Measurements from ENCODE around the gene PPFIA2. TPM values are rescaled to one million over a fixed set of nuclear protein-coding genes. Genes with fewer than 3 reads are reported as not detected.

Gene PPFIA2
- polyA plus RNA-seq, 1 of the 3 experiments (the other 2 are of a cell fraction) = not detected

DNA sequence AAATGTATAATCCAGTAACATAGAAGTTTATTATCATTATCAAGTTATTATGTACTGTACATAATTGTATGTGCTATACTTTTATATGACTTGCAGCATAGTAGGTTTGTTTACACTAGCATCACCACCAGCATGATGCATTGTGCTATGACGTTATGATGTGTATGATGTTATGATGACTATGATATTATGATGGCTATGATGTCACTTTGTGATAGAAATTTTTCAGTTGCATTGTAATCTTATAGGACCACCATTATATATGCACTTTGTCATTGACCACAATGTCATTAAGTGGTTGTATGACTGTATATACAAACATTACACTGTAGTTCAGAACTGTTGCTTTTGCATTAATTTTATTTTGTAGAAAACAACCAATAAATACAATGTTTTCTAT, 173.4 kb downstream of the PPFIA2 start (continued):
- TF ChIP-seq, protein P1, sequence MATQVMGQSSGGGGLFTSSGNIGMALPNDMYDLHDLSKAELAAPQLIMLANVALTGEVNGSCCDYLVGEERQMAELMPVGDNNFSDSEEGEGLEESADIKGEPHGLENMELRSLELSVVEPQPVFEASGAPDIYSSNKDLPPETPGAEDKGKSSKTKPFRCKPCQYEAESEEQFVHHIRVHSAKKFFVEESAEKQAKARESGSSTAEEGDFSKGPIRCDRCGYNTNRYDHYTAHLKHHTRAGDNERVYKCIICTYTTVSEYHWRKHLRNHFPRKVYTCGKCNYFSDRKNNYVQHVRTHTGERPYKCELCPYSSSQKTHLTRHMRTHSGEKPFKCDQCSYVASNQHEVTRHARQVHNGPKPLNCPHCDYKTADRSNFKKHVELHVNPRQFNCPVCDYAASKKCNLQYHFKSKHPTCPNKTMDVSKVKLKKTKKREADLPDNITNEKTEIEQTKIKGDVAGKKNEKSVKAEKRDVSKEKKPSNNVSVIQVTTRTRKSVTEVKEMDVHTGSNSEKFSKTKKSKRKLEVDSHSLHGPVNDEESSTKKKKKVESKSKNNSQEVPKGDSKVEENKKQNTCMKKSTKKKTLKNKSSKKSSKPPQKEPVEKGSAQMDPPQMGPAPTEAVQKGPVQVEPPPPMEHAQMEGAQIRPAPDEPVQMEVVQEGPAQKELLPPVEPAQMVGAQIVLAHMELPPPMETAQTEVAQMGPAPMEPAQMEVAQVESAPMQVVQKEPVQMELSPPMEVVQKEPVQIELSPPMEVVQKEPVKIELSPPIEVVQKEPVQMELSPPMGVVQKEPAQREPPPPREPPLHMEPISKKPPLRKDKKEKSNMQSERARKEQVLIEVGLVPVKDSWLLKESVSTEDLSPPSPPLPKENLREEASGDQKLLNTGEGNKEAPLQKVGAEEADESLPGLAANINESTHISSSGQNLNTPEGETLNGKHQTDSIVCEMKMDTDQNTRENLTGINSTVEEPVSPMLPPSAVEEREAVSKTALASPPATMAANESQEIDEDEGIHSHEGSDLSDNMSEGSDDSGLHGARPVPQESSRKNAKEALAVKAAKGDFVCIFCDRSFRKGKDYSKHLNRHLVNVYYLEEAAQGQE (IDR thresholded peaks at IDR 0.05; ENCODE audit: low read depth, low read length) = no peak
- TF ChIP-seq JUND (IDR thresholded peaks at IDR 0.05) = no peak

DNA sequence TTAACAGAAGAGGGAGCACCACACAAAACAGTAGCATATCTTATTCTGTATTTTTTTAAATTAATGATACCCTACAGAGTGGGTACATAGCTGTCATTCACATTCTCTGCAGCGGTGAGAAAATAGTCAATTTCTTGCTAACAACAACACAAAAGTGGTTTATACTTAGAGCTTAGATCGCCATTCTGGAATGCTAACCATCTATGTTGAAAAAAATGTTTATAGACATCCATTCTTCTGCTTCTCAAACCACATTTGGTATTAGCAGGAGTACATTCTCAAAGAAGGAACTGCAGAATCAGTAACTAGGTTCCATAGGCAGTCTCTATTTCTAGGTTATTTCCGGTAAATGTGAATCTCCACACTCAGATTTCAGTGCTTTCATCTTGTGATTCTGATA, 185.9 kb downstream of the PPFIA2 start:
- Histone ChIP-seq H3F3A (replicated peaks; ENCODE audit: insufficient read depth) (no peaks in the 10 kb centered on the region), H3K4me3 (ENCODE audit: low read depth in 2 of 2, low read length in 1 of 2) (no peak overlapping the region), H3K27ac (ENCODE audit: low read depth in 2 of 2, low read length in 1 of 2) (no peak overlapping the region), H3K9me2 (no peaks in the 10 kb centered on the region), H2AFZ (ENCODE audit: low read depth) (no peak overlapping the region), H3K9ac (no peak overlapping the region), H3K27me3 (ENCODE audit: insufficient read depth) (no peaks in the 10 kb centered on the region), H3K9me3 (no peaks in the 10 kb centered on the region), H4K20me1 (ENCODE audit: insufficient read depth) (no peaks in the 10 kb centered on the region), H3K4me2 (no peak overlapping the region), H3K4me1 (ENCODE audit: control insufficient read depth in 1 of 2, insufficient read depth in 2 of 2, low read depth in 1 of 2, low read length in 1 of 2) (no peaks in the 10 kb centered on the region), H3K36me3 (replicated peaks in 1 of 2; ENCODE audit: control insufficient read depth in 1 of 2, insufficient read depth in 2 of 2, low read length in 1 of 2) (no peaks in the 10 kb centered on the region), H3K79me2 (ENCODE audit: insufficient read depth) (no peaks in the 10 kb centered on the region)
- 16% methylated on average over 3 of the region's 3 CpGs for WGBS (ENCODE audit: low lambda C conversion rate)
- TF ChIP-seq, protein P2, sequence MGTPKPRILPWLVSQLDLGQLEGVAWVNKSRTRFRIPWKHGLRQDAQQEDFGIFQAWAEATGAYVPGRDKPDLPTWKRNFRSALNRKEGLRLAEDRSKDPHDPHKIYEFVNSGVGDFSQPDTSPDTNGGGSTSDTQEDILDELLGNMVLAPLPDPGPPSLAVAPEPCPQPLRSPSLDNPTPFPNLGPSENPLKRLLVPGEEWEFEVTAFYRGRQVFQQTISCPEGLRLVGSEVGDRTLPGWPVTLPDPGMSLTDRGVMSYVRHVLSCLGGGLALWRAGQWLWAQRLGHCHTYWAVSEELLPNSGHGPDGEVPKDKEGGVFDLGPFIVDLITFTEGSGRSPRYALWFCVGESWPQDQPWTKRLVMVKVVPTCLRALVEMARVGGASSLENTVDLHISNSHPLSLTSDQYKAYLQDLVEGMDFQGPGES (IDR thresholded peaks at IDR 0.05; ENCODE audit: low read depth, low read length) = no peak
- TF ChIP-seq RCOR1 (IDR thresholded peaks at IDR 0.05; ENCODE audit: low read length) (no peak), GATA2 (CRISPR knock-in tag; IDR thresholded peaks at IDR 0.05) (no peak), MXI1 (IDR thresholded peaks at IDR 0.05; ENCODE audit: low read depth, low read length) (no peak), TAF1 (IDR thresholded peaks at IDR 0.05; ENCODE audit: borderline replicate concordance, low read depth, low read length) (no peak), FOXJ3 (CRISPR knock-in tag; IDR thresholded peaks at IDR 0.05) (no peak), POLR2AphosphoS5 (IDR thresholded peaks at IDR 0.05; ENCODE audit: low read depth, low read length) (no peak), TCF12 (IDR thresholded peaks at IDR 0.05) (no peak), RFX5 (IDR thresholded peaks at IDR 0.05; ENCODE audit: low read length) (no peak), JUND (IDR thresholded peaks at IDR 0.05) (no peak), MEF2A (IDR thresholded peaks at IDR 0.05; ENCODE audit: borderline replicate concordance, low read depth) (no peak), NFIC (IDR thresholded peaks at IDR 0.05; ENCODE audit: borderline replicate concordance) (no peak), ELF1 (IDR thresholded peaks at IDR 0.05) (no peak)
- TF ChIP-seq, protein P3, sequence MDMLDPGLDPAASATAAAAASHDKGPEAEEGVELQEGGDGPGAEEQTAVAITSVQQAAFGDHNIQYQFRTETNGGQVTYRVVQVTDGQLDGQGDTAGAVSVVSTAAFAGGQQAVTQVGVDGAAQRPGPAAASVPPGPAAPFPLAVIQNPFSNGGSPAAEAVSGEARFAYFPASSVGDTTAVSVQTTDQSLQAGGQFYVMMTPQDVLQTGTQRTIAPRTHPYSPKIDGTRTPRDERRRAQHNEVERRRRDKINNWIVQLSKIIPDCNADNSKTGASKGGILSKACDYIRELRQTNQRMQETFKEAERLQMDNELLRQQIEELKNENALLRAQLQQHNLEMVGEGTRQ (IDR thresholded peaks at IDR 0.05; ENCODE audit: borderline replicate concordance, low read depth, low read length) = no peak
- TF ChIP-seq, protein P1 (IDR thresholded peaks at IDR 0.05; ENCODE audit: low read depth, low read length) = no peak
- TF ChIP-seq, protein P4, sequence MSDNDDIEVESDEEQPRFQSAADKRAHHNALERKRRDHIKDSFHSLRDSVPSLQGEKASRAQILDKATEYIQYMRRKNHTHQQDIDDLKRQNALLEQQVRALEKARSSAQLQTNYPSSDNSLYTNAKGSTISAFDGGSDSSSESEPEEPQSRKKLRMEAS (IDR thresholded peaks at IDR 0.05; ENCODE audit: low read depth) = no peak
- TF ChIP-seq, protein P5, sequence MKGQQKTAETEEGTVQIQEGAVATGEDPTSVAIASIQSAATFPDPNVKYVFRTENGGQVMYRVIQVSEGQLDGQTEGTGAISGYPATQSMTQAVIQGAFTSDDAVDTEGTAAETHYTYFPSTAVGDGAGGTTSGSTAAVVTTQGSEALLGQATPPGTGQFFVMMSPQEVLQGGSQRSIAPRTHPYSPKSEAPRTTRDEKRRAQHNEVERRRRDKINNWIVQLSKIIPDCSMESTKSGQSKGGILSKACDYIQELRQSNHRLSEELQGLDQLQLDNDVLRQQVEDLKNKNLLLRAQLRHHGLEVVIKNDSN (IDR thresholded peaks at IDR 0.05; ENCODE audit: borderline replicate concordance, low read depth) = no peak
- ChIA-PET CTCF (no interaction called here), POLR2A (no interaction called here)
- no peak for DNase-seq
